A673 (cell line): ENCODE results near the gene LTBP4.

Source experiments
- EZH2 ChIP-seq: fragments of 200-600 bp; sonication (generic); IDR thresholded peaks from 2 replicates; pipeline ENCODE4 v1.6.1; 2017; ENCODE audit warnings: borderline replicate concordance, low read depth, mild to moderate bottlenecking, mixed read lengths, antibody characterized with exemption, low read length; ENCODE audit not compliant: poor library complexity, severe bottlenecking
- TF ChIP-seq, protein P1 (sequence below): fragments of 300-800, 200-600 bp; sonication (generic); conservative IDR thresholded peaks from 2 replicates; pipeline ENCODE4 v1.5.1; 2017; ENCODE audit warnings: low read depth, mild to moderate bottlenecking, antibody characterized with exemption, low read length, moderate library complexity, mixed read lengths

DNA sequence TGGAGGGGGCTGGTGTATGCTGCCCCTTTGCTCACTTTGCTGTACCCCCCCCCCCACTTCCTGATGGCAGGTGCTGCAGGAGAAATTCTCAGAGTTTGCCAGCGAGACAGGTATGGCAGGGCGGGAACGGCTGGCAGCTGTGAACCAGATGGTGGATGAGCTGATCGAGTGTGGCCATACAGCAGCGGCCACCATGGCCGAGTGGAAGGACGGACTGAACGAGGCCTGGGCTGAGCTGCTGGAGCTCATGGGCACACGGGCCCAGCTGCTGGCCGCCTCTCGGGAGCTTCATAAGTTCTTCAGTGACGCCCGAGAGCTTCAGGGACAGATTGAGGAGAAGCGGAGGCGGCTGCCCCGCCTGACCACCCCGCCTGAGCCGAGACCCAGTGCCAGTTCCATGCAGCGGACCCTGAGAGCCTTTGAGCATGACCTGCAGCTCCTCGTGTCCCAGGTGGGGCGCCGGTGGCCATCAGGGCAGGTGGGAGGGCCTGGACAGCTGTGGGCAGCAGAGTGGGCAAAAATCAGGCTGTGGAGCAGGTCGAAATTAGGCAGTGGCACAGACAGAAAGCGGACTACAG is 44.1 kb upstream of the LTBP4 start:
- TF ChIP-seq, protein P1, sequence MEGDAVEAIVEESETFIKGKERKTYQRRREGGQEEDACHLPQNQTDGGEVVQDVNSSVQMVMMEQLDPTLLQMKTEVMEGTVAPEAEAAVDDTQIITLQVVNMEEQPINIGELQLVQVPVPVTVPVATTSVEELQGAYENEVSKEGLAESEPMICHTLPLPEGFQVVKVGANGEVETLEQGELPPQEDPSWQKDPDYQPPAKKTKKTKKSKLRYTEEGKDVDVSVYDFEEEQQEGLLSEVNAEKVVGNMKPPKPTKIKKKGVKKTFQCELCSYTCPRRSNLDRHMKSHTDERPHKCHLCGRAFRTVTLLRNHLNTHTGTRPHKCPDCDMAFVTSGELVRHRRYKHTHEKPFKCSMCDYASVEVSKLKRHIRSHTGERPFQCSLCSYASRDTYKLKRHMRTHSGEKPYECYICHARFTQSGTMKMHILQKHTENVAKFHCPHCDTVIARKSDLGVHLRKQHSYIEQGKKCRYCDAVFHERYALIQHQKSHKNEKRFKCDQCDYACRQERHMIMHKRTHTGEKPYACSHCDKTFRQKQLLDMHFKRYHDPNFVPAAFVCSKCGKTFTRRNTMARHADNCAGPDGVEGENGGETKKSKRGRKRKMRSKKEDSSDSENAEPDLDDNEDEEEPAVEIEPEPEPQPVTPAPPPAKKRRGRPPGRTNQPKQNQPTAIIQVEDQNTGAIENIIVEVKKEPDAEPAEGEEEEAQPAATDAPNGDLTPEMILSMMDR, result no peak
- no peak for TF ChIP-seq EZH2
